ENCODE measurements around the gene NRXN3.

Gene NRXN3

DNA sequence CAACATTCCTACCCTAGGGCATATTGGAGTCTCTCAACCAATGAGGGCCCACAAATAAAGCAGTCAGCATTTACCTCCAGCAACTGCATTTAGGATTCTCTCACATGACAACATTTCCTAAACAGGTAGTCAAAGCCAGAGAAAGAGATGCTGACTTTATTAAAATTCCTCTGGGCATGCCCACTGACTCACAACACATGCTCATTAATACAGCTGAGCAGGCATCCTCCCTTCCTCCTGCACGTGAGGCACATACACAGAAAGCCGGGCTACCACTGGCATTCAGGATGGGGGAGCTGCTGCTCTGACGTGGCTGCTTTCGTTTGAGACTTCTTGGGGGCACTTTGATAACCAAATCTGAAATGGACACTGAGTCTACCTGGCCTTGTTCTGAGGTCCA is 174.1 kb downstream of the NRXN3 start:
- Histone ChIP-seq H3K27ac (no peak overlapping the region), H3K4me3 (no peak overlapping the region)
- TF ChIP-seq, protein P1, sequence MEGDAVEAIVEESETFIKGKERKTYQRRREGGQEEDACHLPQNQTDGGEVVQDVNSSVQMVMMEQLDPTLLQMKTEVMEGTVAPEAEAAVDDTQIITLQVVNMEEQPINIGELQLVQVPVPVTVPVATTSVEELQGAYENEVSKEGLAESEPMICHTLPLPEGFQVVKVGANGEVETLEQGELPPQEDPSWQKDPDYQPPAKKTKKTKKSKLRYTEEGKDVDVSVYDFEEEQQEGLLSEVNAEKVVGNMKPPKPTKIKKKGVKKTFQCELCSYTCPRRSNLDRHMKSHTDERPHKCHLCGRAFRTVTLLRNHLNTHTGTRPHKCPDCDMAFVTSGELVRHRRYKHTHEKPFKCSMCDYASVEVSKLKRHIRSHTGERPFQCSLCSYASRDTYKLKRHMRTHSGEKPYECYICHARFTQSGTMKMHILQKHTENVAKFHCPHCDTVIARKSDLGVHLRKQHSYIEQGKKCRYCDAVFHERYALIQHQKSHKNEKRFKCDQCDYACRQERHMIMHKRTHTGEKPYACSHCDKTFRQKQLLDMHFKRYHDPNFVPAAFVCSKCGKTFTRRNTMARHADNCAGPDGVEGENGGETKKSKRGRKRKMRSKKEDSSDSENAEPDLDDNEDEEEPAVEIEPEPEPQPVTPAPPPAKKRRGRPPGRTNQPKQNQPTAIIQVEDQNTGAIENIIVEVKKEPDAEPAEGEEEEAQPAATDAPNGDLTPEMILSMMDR (IDR thresholded peaks at IDR 0.05): no peak
- DNase-seq (ENCODE audit: low spot score): no peak

DNA sequence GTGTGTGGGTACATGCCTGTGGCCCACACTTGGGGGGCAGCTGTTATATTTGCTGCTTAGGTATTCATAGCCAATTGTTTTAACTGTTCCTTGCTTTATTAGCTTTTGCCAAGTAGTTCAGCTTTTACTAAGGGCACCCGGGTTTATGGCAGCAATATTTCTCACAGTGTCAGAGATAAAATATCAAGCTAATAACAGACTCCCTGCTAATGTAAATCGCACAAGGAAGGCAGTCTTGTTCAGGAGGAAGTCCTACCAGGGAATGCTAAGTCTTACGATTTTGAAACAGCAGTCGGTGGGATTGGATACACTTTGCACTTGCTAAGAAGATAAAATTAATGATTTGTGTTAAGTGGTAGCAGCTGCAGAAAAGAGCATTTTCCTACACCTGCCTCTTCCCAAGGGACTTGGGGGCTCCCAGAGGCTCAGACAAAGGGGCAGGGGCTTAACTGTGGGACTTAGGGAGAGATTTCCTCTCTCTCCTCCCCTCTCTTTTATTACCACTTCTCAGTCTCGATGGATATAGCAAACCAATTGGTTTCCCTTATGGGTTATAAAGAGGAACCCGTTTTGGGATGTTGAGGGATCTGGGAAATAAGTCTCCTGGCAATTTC is 175.1 kb downstream of the NRXN3 start:
- DNase-seq (ENCODE audit: low spot score): no peak
- Histone ChIP-seq H3K4me3 (no peak overlapping the region), H3K27ac (no peak overlapping the region)
- TF ChIP-seq, protein P1 (IDR thresholded peaks at IDR 0.05): no peak

DNA sequence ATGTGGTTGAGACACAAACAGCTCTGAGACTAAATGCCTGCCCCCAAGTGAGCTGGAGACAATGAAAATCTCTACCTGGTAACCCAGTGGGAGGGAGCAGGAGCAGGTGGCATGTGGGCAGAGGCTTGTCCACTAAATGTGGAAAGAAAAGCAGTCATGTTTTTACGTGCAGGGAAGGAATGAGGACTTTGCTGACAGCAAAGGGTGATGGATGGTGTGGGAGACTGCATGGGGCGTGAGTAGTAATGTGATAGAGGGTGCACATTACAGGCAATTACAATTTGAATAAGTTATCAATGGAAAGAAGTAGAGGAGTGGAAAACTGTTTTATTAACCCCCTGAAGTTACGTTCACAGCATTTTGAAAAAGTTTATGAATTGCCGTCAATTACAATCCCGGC is 176.6 kb downstream of the NRXN3 start:
- no peak for DNase-seq (ENCODE audit: low spot score)
- TF ChIP-seq, protein P1 (IDR thresholded peaks at IDR 0.05): no peak
- no peak overlapping the region for H3K27ac ChIP-seq
- H3K4me3 ChIP-seq: no peak overlapping the region

DNA sequence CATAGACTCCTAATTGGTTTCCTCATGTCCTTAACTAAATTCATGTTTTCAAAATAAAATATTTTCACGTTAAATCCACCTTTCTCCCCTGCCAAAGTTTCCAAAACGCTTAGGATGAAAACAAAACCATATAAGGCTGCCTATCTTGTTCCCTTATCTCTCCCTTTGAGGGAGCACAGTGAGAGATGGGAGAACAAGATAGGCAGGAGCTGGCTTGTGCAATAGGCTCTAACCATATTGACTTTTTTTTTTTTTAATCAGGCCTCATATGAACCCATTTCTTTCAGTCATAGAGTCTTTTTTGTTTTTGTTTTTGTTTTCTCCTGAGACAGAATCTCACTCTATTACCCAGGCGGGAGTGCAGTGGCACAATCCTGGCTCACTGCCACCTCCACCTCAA is 184.9 kb downstream of the NRXN3 start:
- DNase-seq (ENCODE audit: low spot score): no peak
- no peak overlapping the region for H3K27ac ChIP-seq
- TF ChIP-seq, protein P1 (IDR thresholded peaks at IDR 0.05): no peak
- H3K4me3 ChIP-seq: no peak overlapping the region

DNA sequence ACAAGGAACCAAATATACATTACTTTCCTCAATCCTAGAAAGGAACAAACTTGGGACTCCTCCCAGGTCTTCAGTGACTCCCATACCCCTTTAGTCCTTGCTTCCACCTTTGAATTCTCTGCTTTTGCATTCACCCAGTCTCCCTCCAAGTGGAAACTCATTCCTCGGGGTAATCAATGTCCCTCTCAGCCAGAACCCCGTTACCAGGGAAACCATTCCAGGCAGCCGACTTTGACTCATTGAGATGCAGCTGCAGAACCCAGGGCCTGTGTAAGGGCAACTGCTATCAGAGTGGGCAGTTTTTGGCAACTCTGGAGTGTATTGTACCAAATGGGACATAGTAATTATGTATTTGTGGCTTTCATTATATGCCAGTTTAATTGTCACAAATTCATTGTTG is 186.2 kb downstream of the NRXN3 start:
- no peak for DNase-seq (ENCODE audit: low spot score)
- TF ChIP-seq, protein P1 (IDR thresholded peaks at IDR 0.05): no peak
- no peak overlapping the region for H3K27ac ChIP-seq
- no peak overlapping the region for H3K4me3 ChIP-seq

DNA sequence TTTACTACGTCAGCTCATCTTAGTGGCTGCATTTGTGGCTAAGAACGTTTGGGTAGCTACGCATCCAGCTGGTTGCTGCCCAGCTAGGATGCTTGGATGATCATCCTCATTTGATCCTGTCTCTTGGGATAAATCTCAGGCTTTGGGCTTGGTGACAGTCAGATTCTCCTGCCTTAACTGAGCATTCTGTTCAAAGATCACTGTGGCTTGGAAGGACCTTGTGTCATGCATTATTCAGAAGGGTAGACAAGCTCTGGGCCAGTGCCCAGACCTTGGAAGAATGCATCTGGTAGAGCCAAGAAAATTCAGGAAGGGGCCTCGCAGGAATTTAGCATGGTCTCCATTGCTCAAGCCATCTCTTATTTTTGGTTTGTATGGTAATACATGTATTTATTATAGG is 188.4 kb downstream of the NRXN3 start:
- Histone ChIP-seq H3K4me3 (no peak overlapping the region), H3K27ac (no peak overlapping the region)
- no peak for DNase-seq (ENCODE audit: low spot score)
- TF ChIP-seq, protein P1 (IDR thresholded peaks at IDR 0.05): no peak

DNA sequence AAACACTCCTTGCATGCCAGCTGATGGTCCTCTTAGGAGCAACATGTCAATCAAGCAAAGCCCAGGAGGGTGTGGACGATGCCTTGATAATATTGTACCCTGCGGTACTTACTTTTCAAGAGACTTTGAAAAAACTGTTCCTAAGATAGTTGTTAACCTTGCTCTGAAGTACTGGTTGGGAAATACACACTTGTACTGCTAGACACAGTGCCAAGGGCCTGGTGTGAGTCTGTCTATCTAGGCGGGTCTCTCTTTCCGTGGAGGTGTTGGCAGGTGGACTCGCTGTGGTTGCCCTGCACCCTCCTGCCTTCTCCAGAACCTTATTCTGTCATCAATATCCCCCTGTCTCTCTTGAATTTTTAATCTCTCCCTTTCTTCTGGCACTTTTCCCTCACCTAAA is 189.4 kb downstream of the NRXN3 start:
- no peak for DNase-seq (ENCODE audit: low spot score)
- TF ChIP-seq, protein P1 (IDR thresholded peaks at IDR 0.05): no peak
- Histone ChIP-seq H3K4me3 (no peak overlapping the region), H3K27ac (no peak overlapping the region)

Measured in coronary artery (tissue), 2 donors.